Body of pancreas (tissue), 4 donors: ENCODE measurements around the gene DNHD1.

Experiments
- POLR2A ChIP-seq, 3 donors: fragments of 450-650 bp; IDR thresholded peaks; one replicate each; pipeline ENCODE4 v1.6.1; 2016; ENCODE audit warnings: antibody characterized with exemption in 3 of 3, mild to moderate bottlenecking in 2 of 3
- TF ChIP-seq, protein P1 (sequence below), 7 experiments: fragments of 450-650 bp in 4 of 7; fragments of 200-600 bp in 3 of 7; sonication (generic) in 3 of 7; IDR thresholded peaks; one replicate each; pipeline ENCODE4 v1.5.1; 2016 to 2019; ENCODE audit warnings: antibody characterized with exemption in 7 of 7

GRCh38 chr11:6489306-6489705 is 7.8 kb upstream of the DNHD1 start:
- TF ChIP-seq POLR2A (IDR thresholded peaks at IDR 0.05), result no peak
- TF ChIP-seq, protein P1, sequence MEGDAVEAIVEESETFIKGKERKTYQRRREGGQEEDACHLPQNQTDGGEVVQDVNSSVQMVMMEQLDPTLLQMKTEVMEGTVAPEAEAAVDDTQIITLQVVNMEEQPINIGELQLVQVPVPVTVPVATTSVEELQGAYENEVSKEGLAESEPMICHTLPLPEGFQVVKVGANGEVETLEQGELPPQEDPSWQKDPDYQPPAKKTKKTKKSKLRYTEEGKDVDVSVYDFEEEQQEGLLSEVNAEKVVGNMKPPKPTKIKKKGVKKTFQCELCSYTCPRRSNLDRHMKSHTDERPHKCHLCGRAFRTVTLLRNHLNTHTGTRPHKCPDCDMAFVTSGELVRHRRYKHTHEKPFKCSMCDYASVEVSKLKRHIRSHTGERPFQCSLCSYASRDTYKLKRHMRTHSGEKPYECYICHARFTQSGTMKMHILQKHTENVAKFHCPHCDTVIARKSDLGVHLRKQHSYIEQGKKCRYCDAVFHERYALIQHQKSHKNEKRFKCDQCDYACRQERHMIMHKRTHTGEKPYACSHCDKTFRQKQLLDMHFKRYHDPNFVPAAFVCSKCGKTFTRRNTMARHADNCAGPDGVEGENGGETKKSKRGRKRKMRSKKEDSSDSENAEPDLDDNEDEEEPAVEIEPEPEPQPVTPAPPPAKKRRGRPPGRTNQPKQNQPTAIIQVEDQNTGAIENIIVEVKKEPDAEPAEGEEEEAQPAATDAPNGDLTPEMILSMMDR (IDR thresholded peaks at IDR 0.05), result no peak
